K562 (cell line): ENCODE results near the gene HEMGN. TPM values are rescaled to one million over a fixed set of nuclear protein-coding genes. Genes with fewer than 3 reads are reported as not detected.

Source experiments
- EP400 ChIP-seq: fragments of 450-650 bp; IDR thresholded peaks from 2 replicates; pipeline ENCODE4 v1.6.1; 2017; ENCODE audit warnings: antibody characterized with exemption, mild to moderate bottlenecking, moderate library complexity
- FIP1L1 ChIP-seq: fragments of 200-400 bp; formaldehyde crosslinking; IDR thresholded peaks from 2 replicates; pipeline ENCODE4 v1.6.1; 2018; ENCODE audit warnings: mild to moderate bottlenecking, low read depth, low read length; ENCODE audit not compliant: poor library complexity, severe bottlenecking
- GATAD2A ChIP-seq: fragments of 450-650 bp; IDR thresholded peaks from 2 replicates; pipeline ENCODE4 v1.6.1; 2017
- HDAC2 ChIP-seq: fragments of 450-650 bp; IDR thresholded peaks from 2 replicates; pipeline ENCODE4 v1.6.1; 2016; ENCODE audit warnings: mild to moderate bottlenecking
- HMGN3 ChIP-seq: IDR thresholded peaks from 2 replicates; pipeline ENCODE4 v1.6.1; 2011; ENCODE audit warnings: borderline replicate concordance, low read depth, mild to moderate bottlenecking, mixed read lengths, low read length; ENCODE audit not compliant: insufficient read length; ENCODE audit errors: extremely low read depth
- MTA1 ChIP-seq: fragments of 450-650 bp; IDR thresholded peaks from 2 replicates; pipeline ENCODE4 v1.6.1; 2017; ENCODE audit warnings: borderline replicate concordance
- PREB ChIP-seq: sonication (generic); formaldehyde crosslinking; IDR thresholded peaks from 2 replicates; pipeline ENCODE4 v1.8.1; 2023; ENCODE audit warnings: mild to moderate bottlenecking, missing genetic modification reagents
- RB1 ChIP-seq: fragments of 450-650 bp; IDR thresholded peaks from 2 replicates; pipeline ENCODE4 v1.6.1; 2017; ENCODE audit warnings: low read depth, mild to moderate bottlenecking
- RBM22 ChIP-seq: fragments of 200-400 bp; formaldehyde crosslinking; IDR thresholded peaks from 2 replicates; pipeline ENCODE4 v1.6.1; 2018; ENCODE audit warnings: low read length, low read depth; ENCODE audit not compliant: poor library complexity, severe bottlenecking
- RNF2 ChIP-seq: sonication (generic); IDR thresholded peaks from 2 replicates; pipeline ENCODE4 v1.6.1; 2016
- SIRT6 ChIP-seq: IDR thresholded peaks from one replicate; pipeline ENCODE4 v1.6.1; 2012; ENCODE audit warnings: low read depth, mild to moderate bottlenecking, control low read depth, inconsistent platforms, low read length, moderate library complexity
- SREBF1 ChIP-seq: fragments of 150-350 bp; IDR thresholded peaks from 2 replicates; pipeline ENCODE4 v1.6.1; 2014; ENCODE audit warnings: antibody characterized with exemption, low read depth, low read length, borderline replicate concordance
- ZBTB1 ChIP-seq: sonication (generic); formaldehyde crosslinking; IDR thresholded peaks from 2 replicates; pipeline ENCODE4 v1.8.1; 2023; ENCODE audit warnings: missing genetic modification reagents, low read depth, mild to moderate bottlenecking, borderline replicate concordance
- ZBTB17 ChIP-seq: fragments of 450-650 bp; formaldehyde crosslinking; IDR thresholded peaks from 2 replicates; pipeline ENCODE4 v1.4.0; 2020; ENCODE audit warnings: mild to moderate bottlenecking
- ZNF143 ChIP-seq: sonication (generic); formaldehyde crosslinking; IDR thresholded peaks from 2 replicates; pipeline ENCODE4 v1.9.0; 2022; ENCODE audit warnings: mild to moderate bottlenecking, missing genetic modification reagents
- ZNF592 ChIP-seq: fragments of 450-650 bp; IDR thresholded peaks from 2 replicates; pipeline ENCODE4 v1.6.1; 2017; ENCODE audit warnings: antibody characterized with exemption, mild to moderate bottlenecking
- polyA plus RNA-seq, 8 experiments: library from polyadenylated mRNA; depleted of rRNA in 4 of 8; stranded (reverse) in 5 of 8; unstranded in 3 of 8; fragments of >200 nt; fragmentation: Nextera tagmentation in 2 of 8; fragmentation: Illumina TruSeq in 1 of 8; extraction: Ambion mirVana in 2 of 8; extraction: Trizol in 1 of 8; gene quantifications; 2 replicates each; pipeline versions ENCODE4 v1.2.1 to v1.2.3, GENCODE V29; 2011 to 2014; ENCODE audit warnings: inconsistent platforms in 1 of 8, missing spikeins in 1 of 8
- total RNA-seq, 7 experiments: library from RNA; depleted of rRNA in 6 of 7; stranded (reverse); fragments of >200 nt in 6 of 7; fragmentation: Illumina TruSeq in 2 of 7; extraction: Trizol in 2 of 7; gene quantifications; 2 replicates each; pipeline versions ENCODE4 v1.2.1 to v1.2.3, GENCODE V29; 2011 to 2021; ENCODE audit warnings: low replicate concordance in 1 of 7
- TF ChIP-seq, protein P1 (sequence below): sonication (generic); formaldehyde crosslinking; IDR thresholded peaks from 2 replicates; pipeline ENCODE4 v1.8.0; 2022; ENCODE audit warnings: missing genetic modification reagents, mild to moderate bottlenecking, borderline replicate concordance
- TF ChIP-seq, protein P2 (sequence below): fragments of 250-450 bp; sonication (Bioruptor Pico); IDR thresholded peaks from 2 replicates; pipeline ENCODE4 v1.9.0; 2021; ENCODE audit warnings: mild to moderate bottlenecking, inconsistent platforms

HEMGN gene
- total and polyA plus RNA-seq, 9 of the 15 experiments (the other 6 are each of a cell fraction or from before 2014, with no cell fraction given), result 56.3 to 258 (median 137) TPM

GRCh38 chr9:97984188-97985057, 46.5 kb upstream of the HEMGN start (continued):
- TF ChIP-seq SREBF1 (no peak), RBM22 (no peak), MTA1 (no peak), SIRT6 (peak; percentile 27), HDAC2 (no peak), ZNF592 (peak; percentile 96), HMGN3 (peak; percentile 78), RB1 (peak; percentile 71), RNF2 (no peak), ZBTB1 (CRISPR knock-in tag) (peak; percentile 97), ZBTB17 (CRISPR knock-in tag) (peak; percentile 67; the same call in 1 of the 2 replicates), PREB (CRISPR knock-in tag) (0 out of 2 replicates have a peak, but pooled peaks have one; percentile 9), FIP1L1 (peak; percentile 41), GATAD2A (no peak), EP400 (peak; percentile 70; the same call in 1 of the 2 replicates), ZNF143 (0 out of 2 replicates have a peak, but pooled peaks have one; percentile 11)
- TF ChIP-seq, protein P1, sequence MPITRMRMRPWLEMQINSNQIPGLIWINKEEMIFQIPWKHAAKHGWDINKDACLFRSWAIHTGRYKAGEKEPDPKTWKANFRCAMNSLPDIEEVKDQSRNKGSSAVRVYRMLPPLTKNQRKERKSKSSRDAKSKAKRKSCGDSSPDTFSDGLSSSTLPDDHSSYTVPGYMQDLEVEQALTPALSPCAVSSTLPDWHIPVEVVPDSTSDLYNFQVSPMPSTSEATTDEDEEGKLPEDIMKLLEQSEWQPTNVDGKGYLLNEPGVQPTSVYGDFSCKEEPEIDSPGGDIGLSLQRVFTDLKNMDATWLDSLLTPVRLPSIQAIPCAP (CRISPR knock-in tag), result peak; percentile 80; the same call in 1 of the 2 replicates
- TF ChIP-seq, protein P2, sequence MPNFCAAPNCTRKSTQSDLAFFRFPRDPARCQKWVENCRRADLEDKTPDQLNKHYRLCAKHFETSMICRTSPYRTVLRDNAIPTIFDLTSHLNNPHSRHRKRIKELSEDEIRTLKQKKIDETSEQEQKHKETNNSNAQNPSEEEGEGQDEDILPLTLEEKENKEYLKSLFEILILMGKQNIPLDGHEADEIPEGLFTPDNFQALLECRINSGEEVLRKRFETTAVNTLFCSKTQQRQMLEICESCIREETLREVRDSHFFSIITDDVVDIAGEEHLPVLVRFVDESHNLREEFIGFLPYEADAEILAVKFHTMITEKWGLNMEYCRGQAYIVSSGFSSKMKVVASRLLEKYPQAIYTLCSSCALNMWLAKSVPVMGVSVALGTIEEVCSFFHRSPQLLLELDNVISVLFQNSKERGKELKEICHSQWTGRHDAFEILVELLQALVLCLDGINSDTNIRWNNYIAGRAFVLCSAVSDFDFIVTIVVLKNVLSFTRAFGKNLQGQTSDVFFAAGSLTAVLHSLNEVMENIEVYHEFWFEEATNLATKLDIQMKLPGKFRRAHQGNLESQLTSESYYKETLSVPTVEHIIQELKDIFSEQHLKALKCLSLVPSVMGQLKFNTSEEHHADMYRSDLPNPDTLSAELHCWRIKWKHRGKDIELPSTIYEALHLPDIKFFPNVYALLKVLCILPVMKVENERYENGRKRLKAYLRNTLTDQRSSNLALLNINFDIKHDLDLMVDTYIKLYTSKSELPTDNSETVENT (CRISPR knock-in tag), result peak; percentile 59; the same call in 1 of the 2 replicates
